Measurements from ENCODE around the gene UBA6. TPM values are rescaled to one million over a fixed set of nuclear protein-coding genes. Genes with fewer than 3 reads are reported as not detected.

The UBA6 gene
- total and polyA plus RNA-seq, 8 donors: 2.0 to 253 (median 11.7) TPM

- peaks cover 0 to 22% (median 11%) of the 10 kb centered on the region in 4 donors for H3K36me3 ChIP-seq
- no peak for DNase-seq
- H3K4me1 ChIP-seq: peaks cover 9 to 35% (median 18%) of the 10 kb centered on the region in 4 donors
- 76 to 88% (median 80%) methylated on average over 7 of the region's 7 CpGs for WGBS, 5 donors
- TF ChIP-seq EP300 (IDR thresholded peaks at IDR 0.05): no peak
- intact Hi-C loops (cut with DNase I; ENCODE audit: low total_unique reads): no loop called here
- H3K9me3 ChIP-seq: no peaks in the 10 kb centered on the region
- no peaks in the 10 kb centered on the region for H3K27me3 ChIP-seq
- H3K27ac ChIP-seq: no peak overlapping the region
- no peak overlapping the region for H3K4me3 ChIP-seq
Observed at GRCh38 chr4:67697860-67698687, 2.9 kb downstream of the UBA6 start.

- H3K27me3 ChIP-seq: no peaks in the 10 kb centered on the region
- H3K27ac ChIP-seq: no peak overlapping the region
- peaks cover 9 to 24% (median 13%) of the 10 kb centered on the region in 4 donors for H3K4me1 ChIP-seq
- H3K36me3 ChIP-seq: peaks cover 0 to 42% (median 31%) of the 10 kb centered on the region in 4 donors
- DNase-seq: no peak
- 93 to 95% (median 94%) methylated on average over 2 of the region's 2 CpGs for WGBS, 5 donors
- H3K9me3 ChIP-seq: no peaks in the 10 kb centered on the region
- intact Hi-C loops (cut with DNase I; ENCODE audit: low total_unique reads): no loop called here
- TF ChIP-seq POLR2AphosphoS5 (IDR thresholded peaks at IDR 0.05): no peak
- TF ChIP-seq CTCF (IDR thresholded peaks at IDR 0.05): no peak
- TF ChIP-seq EP300 (IDR thresholded peaks at IDR 0.05): no peak
- no peak for TF ChIP-seq POLR2A (IDR thresholded peaks at IDR 0.05)
- H3K4me3 ChIP-seq: no peak overlapping the region
Observed at GRCh38 chr4:67696061-67696460, 4.9 kb downstream of the UBA6 start.

GRCh38 chr4:67694662-67695061 is 6.3 kb downstream of the UBA6 start:
- Histone ChIP-seq H3K9me3 (no peaks in the 10 kb centered on the region), H3K4me1 (peaks cover 4 to 18% (median 5%) of the 10 kb centered on the region in 4 donors), H3K27me3 (no peaks in the 10 kb centered on the region), H3K27ac (no peak overlapping the region), H3K4me3 (no peak overlapping the region), H3K36me3 (peaks cover 0 to 50% (median 32%) of the 10 kb centered on the region in 4 donors)
- TF ChIP-seq POLR2A (IDR thresholded peaks at IDR 0.05) (no peak), CTCF (IDR thresholded peaks at IDR 0.05) (no peak), EP300 (IDR thresholded peaks at IDR 0.05) (no peak), POLR2AphosphoS5 (IDR thresholded peaks at IDR 0.05) (no peak)
- intact Hi-C loops (cut with DNase I; ENCODE audit: low total_unique reads): no loop called here
- 86 to 93% (median 90%) methylated on average over 3 of the region's 3 CpGs for WGBS, 5 donors
- DNase-seq: no peak

- Histone ChIP-seq H3K27me3 (no peaks in the 10 kb centered on the region), H3K27ac (no peak overlapping the region), H3K9me3 (no peaks in the 10 kb centered on the region), H3K4me1 (no peaks in the 10 kb centered on the region), H3K4me3 (no peak overlapping the region), H3K36me3 (peaks cover 0 to 54% (median 34%) of the 10 kb centered on the region in 4 donors)
- TF ChIP-seq POLR2A (IDR thresholded peaks at IDR 0.05) (no peak), POLR2AphosphoS5 (IDR thresholded peaks at IDR 0.05) (no peak), CTCF (IDR thresholded peaks at IDR 0.05) (no peak), EP300 (IDR thresholded peaks at IDR 0.05) (no peak)
- intact Hi-C loops (cut with DNase I; ENCODE audit: low total_unique reads): no loop called here
- no peak for DNase-seq
Observed at GRCh38 chr4:67691328-67691727, 9.6 kb downstream of the UBA6 start.

- Histone ChIP-seq H3K4me1 (no peaks in the 10 kb centered on the region), H3K27ac (no peak overlapping the region), H3K27me3 (no peaks in the 10 kb centered on the region), H3K9me3 (no peaks in the 10 kb centered on the region), H3K36me3 (peaks cover 0 to 36% (median 21%) of the 10 kb centered on the region in 4 donors), H3K4me3 (no peak overlapping the region)
- intact Hi-C loops (cut with DNase I; ENCODE audit: low total_unique reads): no loop called here
- TF ChIP-seq POLR2A (IDR thresholded peaks at IDR 0.05) (no peak), POLR2AphosphoS5 (IDR thresholded peaks at IDR 0.05) (no peak)
- WGBS, 5 donors: 80 to 92% (median 86%) methylated on average over 4 of the region's 4 CpGs
- DNase-seq: no peak
Observed at GRCh38 chr4:67687636-67688035, 13.3 kb downstream of the UBA6 start.
